ENCODE measurements around the gene STK33.
A peak's percentile ranks its signal among the peaks of the same experiment; 100 is the strongest.

Gene STK33

DNA sequence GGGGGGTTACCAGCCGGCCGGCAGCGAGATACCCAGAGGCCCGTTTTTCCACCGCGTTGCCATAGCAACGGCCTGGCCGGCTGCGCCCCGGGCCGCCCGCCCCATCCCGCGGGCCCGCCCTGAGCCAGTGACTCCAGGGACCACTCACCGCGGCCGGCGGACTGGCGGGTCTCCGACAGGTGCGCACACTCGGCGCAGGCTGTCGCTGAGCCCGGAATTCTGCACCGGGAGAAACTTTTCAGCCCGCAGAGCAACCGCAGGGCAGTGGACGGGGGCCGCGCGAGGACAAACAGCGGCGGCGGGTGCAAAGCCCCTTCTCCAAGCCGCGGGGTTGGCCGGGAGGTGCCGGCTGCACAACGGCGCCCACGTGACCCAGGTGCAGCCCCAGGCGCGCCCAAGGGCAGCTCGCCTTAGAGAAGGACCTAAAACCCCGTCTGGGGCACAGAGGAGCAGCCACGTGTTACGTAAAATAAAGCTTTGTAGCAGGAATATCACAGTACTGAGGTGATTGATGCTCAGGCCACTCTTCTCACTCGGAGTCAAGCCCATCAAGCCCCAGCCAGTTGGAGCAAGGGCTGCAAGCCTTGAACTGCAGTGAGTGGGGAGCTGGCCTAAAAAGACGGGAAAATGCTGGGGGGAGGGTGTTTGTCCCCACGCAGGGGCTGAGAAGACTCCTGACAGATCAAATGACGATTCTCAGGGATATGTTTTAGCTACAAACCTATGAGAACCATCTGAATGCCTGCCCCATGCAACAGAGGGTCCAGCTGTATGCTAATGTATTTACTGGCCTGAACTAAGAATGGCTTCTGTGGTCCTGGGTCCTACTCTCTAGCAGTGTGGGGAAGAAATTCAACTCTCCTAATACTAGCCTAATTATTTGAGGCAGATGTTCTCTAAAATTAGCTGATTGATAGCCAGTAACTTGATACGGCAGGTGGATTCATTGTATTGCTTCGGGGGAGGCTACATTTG is at the start of gene STK33:
TSS of gene STK33 (minus strand) at position 294 of the 975 bp plus-strand sequence. CDS start 119,323 bp downstream, outside the sequence.
- DNase-seq: no peak

DNA sequence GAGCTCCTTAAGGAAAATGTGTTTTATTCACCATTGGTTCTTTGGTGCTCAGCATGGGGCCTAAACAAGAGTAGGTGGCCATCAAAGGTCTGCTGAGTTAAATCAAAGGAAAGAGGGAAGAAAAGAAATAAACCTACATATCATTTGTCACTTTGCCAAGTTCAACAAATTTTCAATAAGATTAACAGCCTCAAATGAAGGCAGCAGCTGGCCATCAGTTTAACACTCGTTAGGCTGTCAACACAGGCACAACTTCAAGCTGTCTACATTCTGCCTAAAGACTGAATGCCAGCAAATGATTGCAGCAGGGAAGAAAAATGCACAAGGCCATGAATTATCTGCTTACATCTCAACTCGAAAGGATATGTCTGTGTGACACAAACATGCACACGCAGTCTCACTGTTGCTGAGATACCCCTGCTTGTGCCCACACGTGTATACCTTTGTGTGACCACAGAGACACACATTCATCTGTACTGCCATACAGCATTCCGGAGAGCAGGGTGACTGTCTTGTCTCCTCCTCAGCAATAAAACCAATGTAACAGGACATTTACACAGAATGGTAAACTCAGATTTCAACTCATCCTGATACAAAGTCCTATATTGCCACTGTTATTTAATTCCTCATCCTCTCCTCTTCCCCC is 48.3 kb upstream of the STK33 start:
- no peak for DNase-seq

DNA sequence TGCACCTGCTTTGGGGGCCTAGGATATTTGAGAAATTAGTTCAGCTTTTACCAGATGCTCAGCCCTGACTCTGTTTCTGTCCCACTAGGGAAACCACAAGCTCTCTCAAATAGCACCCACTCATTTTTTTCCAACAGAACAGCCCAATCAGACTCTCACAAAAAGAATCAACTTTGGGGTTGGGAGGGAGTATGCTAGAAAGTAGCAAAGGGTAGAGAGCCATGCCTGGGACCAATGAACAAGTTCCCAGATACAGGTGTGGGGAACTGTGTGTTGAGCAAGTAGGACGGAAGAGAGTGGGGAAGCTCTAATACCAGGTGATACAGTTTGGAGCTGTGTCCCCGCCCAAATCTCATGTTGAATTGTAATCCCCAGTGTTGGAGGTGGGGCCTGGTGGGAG is 47.3 kb upstream of the STK33 start:
- no peak for DNase-seq

DNA sequence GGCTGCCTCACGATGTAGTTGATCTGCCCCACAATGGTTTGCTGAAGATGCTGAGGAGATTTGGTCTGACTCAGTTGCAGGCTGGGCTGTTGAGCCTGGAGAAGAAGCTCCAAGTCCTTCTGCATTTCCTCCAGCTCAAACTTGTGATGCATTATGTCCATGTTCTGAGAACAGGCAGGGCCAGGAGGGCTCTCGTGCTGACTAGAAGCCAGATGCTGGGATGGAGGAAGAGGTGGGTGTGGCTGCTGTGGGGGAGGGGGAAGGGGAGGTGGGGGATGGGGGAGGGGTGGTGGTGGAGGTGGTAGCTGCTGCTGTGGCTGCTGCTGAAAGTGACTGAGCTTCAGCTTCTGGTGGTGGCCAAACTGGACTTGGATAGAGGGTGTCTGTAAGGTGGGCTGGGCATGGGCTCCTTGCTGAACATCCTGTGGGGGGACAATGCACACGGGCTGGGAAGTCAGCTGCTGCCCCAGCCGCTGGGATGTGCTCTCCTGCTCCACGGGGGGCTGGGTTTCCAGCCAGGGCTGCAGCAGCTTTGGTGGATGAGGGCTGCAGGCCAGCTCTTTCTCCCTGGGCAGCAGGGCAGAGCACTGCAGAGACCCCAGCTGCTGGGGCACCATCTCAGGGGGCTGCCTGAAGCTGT is 46.4 kb upstream of the STK33 start:
- DNase-seq: no peak

DNA sequence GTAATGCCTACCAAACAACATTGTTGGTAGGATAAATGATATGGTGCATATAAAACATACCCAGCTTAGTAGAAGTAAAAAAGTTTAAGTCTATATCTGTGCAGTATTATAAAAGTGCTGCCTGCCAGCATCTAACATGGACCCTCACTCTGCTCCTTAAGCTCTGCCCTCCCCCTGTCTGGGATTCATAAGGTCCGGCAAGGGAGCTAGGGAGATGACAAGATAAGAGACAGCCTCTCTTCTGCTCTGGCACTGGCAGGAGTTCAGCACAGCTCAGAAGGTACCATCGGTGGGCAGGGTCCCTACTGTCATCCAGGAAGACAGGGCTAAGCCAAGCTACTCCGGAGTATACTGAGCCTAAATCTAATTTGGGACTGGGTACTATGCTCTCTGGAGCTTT is 45.6 kb upstream of the STK33 start:
- no peak for DNase-seq

DNA sequence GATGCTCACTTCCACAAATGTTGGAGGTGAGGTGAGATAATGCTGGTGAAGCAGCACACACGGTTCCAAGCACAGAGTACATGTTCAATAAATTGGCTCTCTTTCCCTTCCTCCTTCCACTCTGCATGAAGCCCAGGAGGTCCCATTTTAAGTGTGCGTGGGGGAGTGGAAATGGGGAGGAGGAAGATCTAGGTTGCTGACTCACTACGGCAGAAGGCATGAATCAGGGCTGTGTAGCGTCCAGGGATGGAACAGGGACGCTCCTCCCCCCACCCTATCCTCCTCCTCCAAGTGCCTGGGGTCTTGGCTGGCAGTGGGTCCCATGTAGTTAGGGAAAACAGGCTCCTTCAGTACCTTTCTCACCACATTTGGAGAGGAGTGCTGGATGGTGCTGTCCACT is 44.3 kb upstream of the STK33 start:
- no peak for DNase-seq

DNA sequence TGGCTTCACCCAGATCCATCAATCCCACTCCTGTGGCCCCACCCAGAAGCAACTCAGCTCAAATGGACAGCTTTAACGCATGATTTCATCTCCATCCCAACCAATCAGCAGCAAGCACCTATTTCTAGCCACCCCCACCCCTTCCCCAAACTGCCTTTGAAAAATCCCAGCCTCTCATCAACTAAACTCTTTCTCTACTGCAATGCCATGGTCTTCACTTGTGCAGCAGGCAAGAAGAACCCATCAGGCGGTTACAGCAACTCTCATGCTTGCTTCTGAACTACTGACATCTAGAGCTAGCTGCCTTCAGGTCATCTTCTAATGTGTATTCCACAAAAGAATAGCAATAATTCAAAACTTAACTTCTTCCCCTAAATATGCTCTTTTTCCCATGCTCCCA is 42.1 kb upstream of the STK33 start:
- no peak for DNase-seq

DNA sequence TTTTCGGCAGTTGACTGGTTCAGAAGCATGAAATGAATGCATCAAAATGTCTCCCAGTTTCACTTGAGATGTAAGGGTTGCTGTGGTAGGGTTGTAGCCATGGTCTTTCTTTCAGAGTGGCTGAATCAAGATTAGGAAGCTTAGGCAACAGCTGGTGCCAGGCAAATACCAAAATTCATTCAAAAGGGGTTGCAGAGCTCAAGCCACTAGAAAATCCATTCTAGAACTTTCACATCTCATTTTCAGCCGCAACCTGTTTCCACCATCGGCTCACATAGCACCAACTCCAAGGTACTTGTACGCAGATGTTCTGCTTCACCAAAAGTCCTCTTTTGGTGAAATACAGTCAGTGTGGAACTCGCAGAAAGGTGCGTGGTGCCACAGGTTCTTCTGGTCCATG is 40.5 kb upstream of the STK33 start:
- DNase-seq: no peak

DNA sequence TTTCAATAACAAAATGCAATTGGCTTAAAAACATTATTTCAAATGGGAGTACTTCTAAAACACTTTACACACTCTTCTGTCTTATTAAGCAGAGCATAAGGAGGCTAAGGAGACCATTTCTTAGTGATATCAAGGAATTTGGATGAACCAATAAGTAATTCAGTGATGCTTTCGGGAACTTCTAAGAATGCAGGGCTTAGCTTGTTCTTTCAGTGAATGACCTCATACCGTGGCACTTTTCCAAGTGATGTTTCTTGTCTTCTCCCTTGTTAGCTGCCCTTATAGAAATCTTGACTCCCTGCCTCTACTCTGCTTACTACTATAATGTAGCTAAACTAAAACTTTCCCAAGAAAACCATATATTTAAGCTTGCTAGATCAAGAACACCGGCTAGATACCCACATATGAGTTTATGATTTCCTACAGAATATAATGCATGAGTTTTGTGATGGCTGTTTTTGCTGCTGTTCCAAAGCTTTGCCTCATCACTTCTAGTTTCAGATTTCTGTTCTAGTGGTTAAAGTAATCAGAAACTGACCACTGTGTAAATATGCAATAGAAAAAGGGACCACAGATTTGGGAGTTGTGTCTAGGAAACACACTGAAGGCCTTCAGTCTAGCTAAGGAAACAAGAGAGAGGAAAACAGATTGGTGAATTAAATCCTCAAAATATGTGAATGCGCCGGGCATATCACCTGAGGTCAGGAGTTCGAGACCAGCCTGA is 37.5 kb upstream of the STK33 start:
- DNase-seq: no peak

DNA sequence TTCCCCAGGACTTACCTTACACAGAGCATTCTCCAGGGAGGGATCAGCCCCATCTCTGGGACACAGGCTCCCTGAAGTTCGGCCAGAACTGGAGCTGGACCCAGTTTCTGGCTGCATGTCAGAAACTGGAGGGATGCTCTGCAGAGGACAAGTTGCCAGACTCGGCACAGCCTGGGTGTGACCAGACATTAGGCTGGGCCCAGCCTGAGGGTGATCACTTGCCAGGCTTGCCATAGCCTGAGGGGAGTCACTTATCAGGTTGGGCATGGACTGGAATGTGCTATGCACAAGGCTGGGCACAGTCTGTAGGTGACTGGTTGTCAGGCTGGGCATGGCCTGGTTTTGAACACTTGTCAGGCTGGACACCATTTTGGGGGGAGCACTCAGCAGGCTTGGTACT is 30.7 kb upstream of the STK33 start:
- no peak for DNase-seq

DNA sequence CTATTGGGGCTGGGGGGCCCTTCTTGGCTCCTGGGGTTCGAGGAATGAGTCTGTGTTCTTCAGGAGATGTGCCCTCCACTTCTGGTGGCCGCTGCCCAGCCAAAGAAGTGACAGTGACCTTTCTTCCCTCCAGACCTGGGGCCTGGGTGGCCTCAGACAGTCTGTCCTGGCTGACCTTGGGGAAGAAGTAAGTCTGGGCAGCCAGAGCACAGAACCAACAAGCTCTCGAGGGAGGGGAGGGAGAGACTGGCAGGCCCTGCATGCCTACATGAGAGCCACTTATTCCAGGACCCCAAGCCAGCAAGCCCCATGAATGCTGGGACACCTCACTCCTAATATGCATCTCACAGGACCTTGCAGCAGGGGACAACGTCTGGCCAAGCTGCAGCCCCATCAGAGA is 27.1 kb upstream of the STK33 start:
- no peak for DNase-seq

DNA sequence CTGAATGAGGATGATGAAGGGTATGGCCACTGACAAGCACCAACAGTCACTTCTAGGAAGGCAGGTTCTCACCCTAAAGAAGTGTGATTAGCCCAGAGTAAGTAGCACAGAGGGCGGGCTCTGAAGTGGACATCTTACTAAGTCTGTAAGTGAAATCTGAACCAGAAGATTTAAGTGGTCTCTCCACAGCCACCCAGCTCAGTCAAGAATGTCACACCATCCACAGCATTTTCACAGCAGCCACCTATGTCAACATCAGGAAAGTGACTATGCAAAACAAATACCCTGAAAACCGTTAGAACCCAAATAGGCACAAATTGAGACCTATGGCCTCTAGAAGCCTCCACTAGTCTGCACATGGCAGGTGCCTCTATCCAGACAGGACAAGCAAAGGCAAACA is 23.0 kb upstream of the STK33 start:
- DNase-seq: no peak

DNA sequence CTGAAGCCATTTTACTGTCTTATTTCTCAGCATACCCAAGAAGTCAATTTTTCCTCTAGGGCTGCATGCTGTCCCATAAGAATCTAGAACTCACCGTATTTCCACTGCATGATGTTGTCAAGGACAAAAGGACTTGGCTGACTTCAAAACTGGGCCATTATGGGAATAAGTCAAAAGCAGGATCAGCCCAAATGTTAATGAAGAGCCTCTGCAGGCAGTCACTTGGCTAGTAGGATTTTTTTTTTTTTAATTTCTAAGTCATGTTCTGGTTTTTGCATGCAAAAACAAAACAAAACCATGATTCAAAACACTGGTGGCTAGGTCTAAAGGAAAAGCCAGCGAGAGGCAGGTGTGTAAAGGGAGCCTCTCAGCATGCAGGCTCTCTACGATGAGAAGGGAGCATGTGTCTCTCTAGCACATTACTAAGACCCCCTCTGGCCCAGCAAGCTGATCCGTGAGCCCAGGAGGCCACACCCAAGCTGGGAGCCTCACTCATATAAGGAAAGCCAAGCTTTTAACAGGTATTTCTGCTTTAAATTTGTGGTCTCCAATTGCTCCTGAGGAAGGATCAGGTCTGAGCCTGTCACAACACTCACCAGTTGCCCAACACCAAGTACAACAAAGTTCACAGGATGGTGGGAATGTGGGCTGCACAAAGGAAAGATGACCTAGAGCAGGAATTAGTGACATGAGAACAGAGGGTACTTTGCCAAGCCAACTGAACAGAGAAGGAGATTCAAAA is 21.4 kb upstream of the STK33 start:
- DNase-seq: no peak

DNA sequence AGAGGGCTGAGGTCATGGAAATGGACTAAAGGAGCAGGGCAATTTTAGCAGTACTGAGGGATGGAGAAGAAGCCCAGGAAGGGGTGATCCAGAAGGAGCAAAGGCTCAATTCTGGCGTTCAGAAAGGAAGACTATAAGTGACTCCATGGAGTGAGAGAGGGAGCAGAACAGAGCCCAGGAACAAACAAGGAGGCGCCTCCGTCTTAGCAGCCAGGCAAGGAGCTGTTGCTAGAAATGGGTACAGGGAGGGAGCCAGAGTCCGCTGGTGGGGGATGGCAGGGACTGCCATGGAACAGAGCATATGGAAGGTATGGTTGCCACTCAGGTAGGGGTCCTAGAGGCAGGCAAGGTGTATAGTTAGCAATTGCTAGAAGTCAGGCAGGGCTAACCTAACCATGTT is 20.5 kb upstream of the STK33 start:
- DNase-seq: no peak

DNA sequence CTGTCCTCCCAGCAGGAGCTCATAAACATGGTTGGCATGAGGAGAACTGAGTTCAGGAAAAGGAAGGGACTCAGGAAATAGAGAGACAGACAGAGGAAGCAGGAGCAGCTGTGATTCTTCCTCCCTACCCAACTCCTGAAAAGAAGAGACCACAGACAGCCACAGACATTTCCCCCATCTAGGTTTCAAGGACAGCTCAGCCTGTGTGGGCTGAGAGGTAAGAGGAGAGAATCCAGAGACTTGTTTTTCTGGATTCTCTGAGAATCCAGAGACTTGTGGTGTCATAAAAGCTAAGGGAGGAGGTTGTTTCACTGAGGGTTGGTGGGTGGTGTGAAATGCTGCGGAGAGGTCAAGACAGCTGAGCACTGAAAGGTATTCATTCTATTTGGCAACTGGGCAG is 19.0 kb upstream of the STK33 start:
- no peak for DNase-seq

DNA sequence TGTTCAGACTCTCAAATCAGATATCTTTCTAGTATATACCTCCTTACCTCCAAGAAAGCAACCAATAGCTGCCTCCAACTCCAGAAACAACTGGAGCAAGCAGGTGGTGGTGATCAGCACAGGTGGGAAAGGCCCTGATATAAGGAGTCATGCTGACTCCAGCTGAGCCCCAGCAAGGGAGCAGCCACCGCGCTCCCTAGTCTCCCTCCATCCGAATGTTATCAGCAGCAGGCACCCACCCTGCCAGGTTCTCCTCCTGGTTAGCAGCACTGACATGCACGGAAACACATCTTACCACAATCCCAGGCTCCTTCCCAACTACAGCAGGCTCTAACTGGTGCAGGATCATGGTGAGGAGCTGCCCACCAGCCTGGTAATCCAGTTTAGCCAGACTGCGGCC is 18.5 kb upstream of the STK33 start:
- DNase-seq: no peak

DNA sequence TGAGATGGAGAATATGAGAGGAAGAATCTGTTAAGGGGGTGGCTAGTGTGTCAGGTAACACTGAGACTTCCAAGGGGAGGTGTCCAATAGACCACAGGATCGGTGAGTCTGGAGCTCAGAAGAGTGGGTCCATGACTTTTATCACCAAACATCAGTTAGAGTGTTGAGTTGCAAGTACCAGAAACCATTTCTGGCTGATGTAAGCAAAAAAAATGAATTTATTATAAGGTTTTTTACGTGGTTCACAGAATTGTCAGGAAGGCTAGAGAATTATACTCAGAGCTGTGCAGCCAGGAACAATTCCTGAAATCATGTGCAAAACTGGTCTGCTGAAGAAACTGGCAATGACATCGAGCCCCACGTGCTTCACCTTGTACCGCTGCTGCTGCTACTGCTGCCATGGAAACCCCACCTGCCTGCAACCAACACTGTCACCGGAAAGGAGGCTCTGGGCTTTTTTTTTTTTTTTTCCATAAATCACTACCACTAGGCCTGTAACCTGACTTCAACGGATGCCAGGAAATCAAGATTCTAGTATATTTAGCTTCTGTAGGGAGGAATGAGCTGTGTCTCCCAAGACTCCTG is 16.6 kb upstream of the STK33 start:
- no peak for DNase-seq

DNA sequence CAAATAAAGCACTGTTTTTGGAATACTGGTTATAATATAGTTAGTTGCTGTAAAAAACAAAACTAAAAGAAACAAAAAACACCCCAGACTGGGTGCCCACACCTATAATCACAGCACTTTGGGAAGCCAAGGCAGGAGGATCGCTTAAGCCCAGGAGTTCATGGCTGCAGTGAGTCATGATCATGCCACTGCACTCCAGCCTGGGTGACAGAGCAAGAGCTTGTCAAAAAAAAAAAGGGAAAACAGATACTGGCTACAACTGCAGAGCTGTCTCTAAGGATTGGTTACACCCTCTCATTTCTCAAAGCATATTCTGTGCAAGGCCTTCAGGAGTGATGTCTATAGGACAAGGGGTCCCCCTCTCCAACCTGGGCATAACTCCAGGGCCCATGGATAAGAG is 14.6 kb upstream of the STK33 start:
- no peak for DNase-seq

DNA sequence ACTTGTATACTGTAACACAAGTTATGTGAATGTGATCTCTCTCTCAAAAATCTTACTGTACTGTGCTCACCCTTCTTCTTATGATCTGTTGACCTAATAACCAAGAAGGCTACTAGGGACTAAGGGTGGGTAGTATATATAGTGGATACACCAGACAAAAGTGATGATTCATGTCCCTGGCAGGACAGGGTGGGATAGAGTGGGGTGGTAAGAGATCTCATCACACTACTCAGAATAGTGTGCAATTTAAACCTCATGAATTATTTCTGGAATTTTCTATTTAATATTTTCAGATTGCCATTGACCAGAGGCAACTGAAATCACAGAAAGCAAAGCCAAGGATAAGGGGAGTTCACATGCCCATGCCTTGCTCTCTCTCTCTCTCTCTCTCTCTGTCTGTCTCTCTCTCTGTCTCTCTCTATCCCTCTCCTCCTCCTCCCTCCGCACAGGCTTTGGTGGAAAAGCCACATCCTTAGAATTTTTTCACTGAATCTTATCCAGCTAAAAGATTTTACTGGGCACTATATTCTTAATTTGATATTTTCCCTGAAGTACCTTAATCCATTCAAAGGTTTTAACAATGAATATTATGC is 12.0 kb upstream of the STK33 start:
- no peak for DNase-seq

DNA sequence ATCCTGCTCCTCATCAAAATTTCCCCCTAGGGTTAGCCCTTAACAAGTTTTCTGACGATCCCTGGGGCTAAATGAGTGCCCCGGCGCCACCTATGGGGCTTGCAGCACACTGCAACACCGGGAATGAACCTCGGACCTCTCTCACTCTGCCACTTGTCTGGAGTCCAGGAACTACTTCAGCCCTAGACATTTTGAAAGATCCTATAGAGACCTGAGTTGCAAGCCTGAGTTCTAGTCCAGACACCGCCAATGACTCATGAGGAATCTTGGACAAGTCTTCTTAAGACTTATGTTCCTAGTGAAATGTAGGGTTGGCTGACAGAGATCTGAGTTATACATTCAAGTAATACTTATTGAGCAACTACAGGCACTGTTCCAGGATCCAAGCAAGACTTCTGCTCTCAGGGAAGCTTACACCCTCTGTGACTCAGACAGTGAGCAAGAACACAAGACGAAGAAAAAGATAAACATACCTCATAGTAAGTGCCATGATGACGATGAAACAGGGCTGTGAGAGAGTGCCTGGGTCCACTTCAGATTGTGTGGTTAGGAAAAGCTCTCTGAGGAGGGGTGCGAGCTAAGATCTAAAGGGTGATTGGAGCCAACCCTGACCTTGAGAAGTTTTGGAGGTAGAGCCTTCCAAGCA is 10.2 kb upstream of the STK33 start:
- DNase-seq: peak in 1 of 2 donors; percentile 8

DNA sequence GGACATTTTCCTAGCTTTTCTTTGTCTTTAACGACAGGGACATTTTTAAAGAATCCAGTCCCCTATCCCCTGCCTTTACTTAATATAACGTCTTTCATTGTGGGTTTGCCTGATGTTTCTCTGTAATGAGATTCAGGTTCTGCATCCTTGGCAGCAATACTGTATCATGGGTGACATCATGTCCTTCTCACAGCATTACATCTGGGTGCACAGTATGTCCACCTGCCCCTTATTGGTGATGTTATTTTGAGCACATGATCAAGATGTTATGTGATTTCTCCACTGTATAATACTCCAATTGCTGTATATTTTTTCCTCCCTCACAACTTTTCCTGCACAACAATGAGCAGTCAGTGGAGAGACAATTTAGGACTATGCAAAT is 9.7 kb upstream of the STK33 start:
- DNase-seq: no peak
